ENCODE results near the gene FANCF. TPM values are rescaled to one million over a fixed set of nuclear protein-coding genes. Genes with fewer than 3 reads are reported as not detected.
"Not testable (repeated sequence)": the region's sequence is repeated elsewhere in the genome, so short reads cannot be mapped to it uniquely, and the experiment has no call there.

FANCF gene
- total RNA-seq, 1 donor from 2014 or later, result 19.1 TPM

GRCh38 chr11:22652346-22652745 is 26.7 kb upstream of the FANCF start:
- intact Hi-C loops (cut with micrococcal nuclease); H3K9me3 Mint-ChIP-seq; DNase-seq; H3K27me3 Mint-ChIP-seq; H3K36me3 Mint-ChIP-seq (ENCODE audit: low read depth); H3K4me3 Mint-ChIP-seq; H3K27ac Mint-ChIP-seq: not testable (repeated sequence)
- peaks cover 11% of the 10 kb centered on the region for H3K4me1 Mint-ChIP-seq

GRCh38 chr11:22641559-22641958 is 15.9 kb upstream of the FANCF start:
- Mint-ChIP-seq H3K4me3 (no peak overlapping the region), H3K4me1 (no peaks in the 10 kb centered on the region), H3K27me3 (no peaks in the 10 kb centered on the region), H3K9me3 (no peaks in the 10 kb centered on the region), H3K27ac (no peak overlapping the region), H3K36me3 (ENCODE audit: low read depth) (no peaks in the 10 kb centered on the region)
- no peak for DNase-seq
- intact Hi-C loops (cut with micrococcal nuclease), result no loop called here

- H3K4me3 Mint-ChIP-seq, result no peak overlapping the region
- DNase-seq, result no peak
- no peaks in the 10 kb centered on the region for H3K36me3 Mint-ChIP-seq (ENCODE audit: low read depth)
- H3K9me3 Mint-ChIP-seq, result no peaks in the 10 kb centered on the region
- intact Hi-C loops (cut with micrococcal nuclease), result no loop called here
- no peak overlapping the region for H3K27ac Mint-ChIP-seq
- no peaks in the 10 kb centered on the region for H3K27me3 Mint-ChIP-seq
- no peaks in the 10 kb centered on the region for H3K4me1 Mint-ChIP-seq
These were observed 15.2 kb upstream of the FANCF start for GRCh38 chr11:22640862-22641261.

- H3K4me1 Mint-ChIP-seq, result no peaks in the 10 kb centered on the region
- peaks cover 2% of the 10 kb centered on the region for H3K27me3 Mint-ChIP-seq
- no peak overlapping the region for H3K27ac Mint-ChIP-seq
- no peaks in the 10 kb centered on the region for H3K36me3 Mint-ChIP-seq (ENCODE audit: low read depth)
- peak; percentile 62 for DNase-seq
- intact Hi-C loops (cut with micrococcal nuclease), result no loop called here
- no peaks in the 10 kb centered on the region for H3K9me3 Mint-ChIP-seq
- H3K4me3 Mint-ChIP-seq, result no peak overlapping the region
These were observed 10.1 kb upstream of the FANCF start for GRCh38 chr11:22635689-22636088.

- Mint-ChIP-seq H3K27ac (no peak overlapping the region), H3K4me1 (no peaks in the 10 kb centered on the region), H3K4me3 (no peak overlapping the region), H3K36me3 (ENCODE audit: low read depth) (no peaks in the 10 kb centered on the region), H3K9me3 (no peaks in the 10 kb centered on the region), H3K27me3 (peaks cover 2% of the 10 kb centered on the region)
- intact Hi-C loops (cut with micrococcal nuclease), result no loop called here
- DNase-seq, result no peak
These were observed 9.4 kb upstream of the FANCF start for GRCh38 chr11:22634897-22635629.

GRCh38 chr11:22633354-22633902 is 7.8 kb upstream of the FANCF start:
- Mint-ChIP-seq H3K36me3 (ENCODE audit: low read depth) (no peaks in the 10 kb centered on the region), H3K4me3 (no peak overlapping the region), H3K9me3 (no peaks in the 10 kb centered on the region), H3K27me3 (peaks cover 2% of the 10 kb centered on the region), H3K4me1 (no peaks in the 10 kb centered on the region), H3K27ac (no peak overlapping the region)
- no peak for DNase-seq
- intact Hi-C loops (cut with micrococcal nuclease), result no loop called here

- Mint-ChIP-seq H3K27ac (no peak overlapping the region), H3K9me3 (no peaks in the 10 kb centered on the region), H3K36me3 (ENCODE audit: low read depth) (peaks cover 17% of the 10 kb centered on the region), H3K4me1 (peaks cover 14% of the 10 kb centered on the region), H3K4me3 (no peak overlapping the region), H3K27me3 (peaks cover 1% of the 10 kb centered on the region)
- intact Hi-C loops (cut with micrococcal nuclease), result loop anchor here (5.0 kb wide), 1 partner anchor 160 kb away; no protein-coding TSS in a partner anchor
- no peak for DNase-seq
These were observed 1.8 kb upstream of the FANCF start for GRCh38 chr11:22627421-22627820.

GRCh38 chr11:22626573-22627239 is 1.1 kb upstream of the FANCF start:
- Mint-ChIP-seq H3K4me3 (no peak overlapping the region), H3K9me3 (no peaks in the 10 kb centered on the region), H3K4me1 (peaks cover 17% of the 10 kb centered on the region), H3K27ac (no peak overlapping the region), H3K36me3 (ENCODE audit: low read depth) (peaks cover 21% of the 10 kb centered on the region), H3K27me3 (no peaks in the 10 kb centered on the region)
- intact Hi-C loops (cut with micrococcal nuclease), result loop anchor here (5.0 kb wide), 1 partner anchor 161 kb away; no protein-coding TSS in a partner anchor
- DNase-seq, result no peak

- H3K27me3 Mint-ChIP-seq, result no peaks in the 10 kb centered on the region
- H3K27ac Mint-ChIP-seq, result peak overlapping the region; percentile 99
- intact Hi-C loops (cut with micrococcal nuclease), result loop anchor here (1.0 to 5.0 kb wide), 4 partner anchors 32 to 204 kb away; partner anchors contain the start of gene SVIP
- no peaks in the 10 kb centered on the region for H3K9me3 Mint-ChIP-seq
- H3K4me3 Mint-ChIP-seq, result peak overlapping the region; percentile 99
- DNase-seq, result peak; percentile 88
- peaks cover 35% of the 10 kb centered on the region for H3K36me3 Mint-ChIP-seq (ENCODE audit: low read depth)
- H3K4me1 Mint-ChIP-seq, result peaks cover 23% of the 10 kb centered on the region
These were observed 728 bp downstream of the FANCF start for GRCh38 chr11:22624742-22625447.

- Mint-ChIP-seq H3K27me3 (peaks cover 7% of the 10 kb centered on the region), H3K4me1 (peaks cover 8% of the 10 kb centered on the region), H3K36me3 (ENCODE audit: low read depth) (peaks cover 26% of the 10 kb centered on the region), H3K9me3 (no peaks in the 10 kb centered on the region), H3K4me3 (no peak overlapping the region), H3K27ac (no peak overlapping the region)
- DNase-seq, result no peak
- intact Hi-C loops (cut with micrococcal nuclease), result no loop called here
These were observed 7.8 kb downstream of the FANCF start for GRCh38 chr11:22617868-22618267.

GRCh38 chr11:22603933-22604332 is 21.7 kb downstream of the FANCF start:
- Mint-ChIP-seq H3K4me1 (no peaks in the 10 kb centered on the region), H3K36me3 (ENCODE audit: low read depth) (no peaks in the 10 kb centered on the region), H3K9me3 (no peaks in the 10 kb centered on the region), H3K27ac (no peak overlapping the region), H3K27me3 (peaks cover 2% of the 10 kb centered on the region), H3K4me3 (no peak overlapping the region)
- intact Hi-C loops (cut with micrococcal nuclease), result no loop called here
- no peak for DNase-seq

- H3K27me3 Mint-ChIP-seq, result peaks cover 2% of the 10 kb centered on the region
- H3K4me1 Mint-ChIP-seq, result no peaks in the 10 kb centered on the region
- H3K9me3 Mint-ChIP-seq, result no peaks in the 10 kb centered on the region
- no peaks in the 10 kb centered on the region for H3K36me3 Mint-ChIP-seq (ENCODE audit: low read depth)
- no peak for DNase-seq
- H3K27ac Mint-ChIP-seq, result no peak overlapping the region
- H3K4me3 Mint-ChIP-seq, result no peak overlapping the region
- intact Hi-C loops (cut with micrococcal nuclease), result no loop called here
These were observed 23.1 kb downstream of the FANCF start for GRCh38 chr11:22602504-22602903.

GRCh38 chr11:22599458-22599857 is 26.2 kb downstream of the FANCF start:
- Mint-ChIP-seq H3K36me3 (ENCODE audit: low read depth) (no peaks in the 10 kb centered on the region), H3K27me3 (peaks cover 2% of the 10 kb centered on the region), H3K4me3 (no peak overlapping the region), H3K27ac (no peak overlapping the region), H3K9me3 (no peaks in the 10 kb centered on the region), H3K4me1 (no peaks in the 10 kb centered on the region)
- intact Hi-C loops (cut with micrococcal nuclease), result no loop called here
- DNase-seq, result no peak

- DNase-seq, result no peak
- intact Hi-C loops (cut with micrococcal nuclease), result no loop called here
- Mint-ChIP-seq H3K27me3 (no peaks in the 10 kb centered on the region), H3K9me3 (no peaks in the 10 kb centered on the region), H3K36me3 (ENCODE audit: low read depth) (no peaks in the 10 kb centered on the region), H3K4me1 (no peaks in the 10 kb centered on the region), H3K4me3 (no peak overlapping the region), H3K27ac (no peak overlapping the region)
These were observed 28.6 kb downstream of the FANCF start for GRCh38 chr11:22597062-22597461.
